ENCODE data around the gene NELFB. TPM values are rescaled to one million over a fixed set of nuclear protein-coding genes. Genes with fewer than 3 reads are reported as not detected.

NELFB gene
- total RNA-seq, 1 donor from 2014 or later, result 58.2 TPM

GRCh38 chr9:137307255-137308056 is 52.3 kb downstream of the NELFB start:
- H3K27me3 Mint-ChIP-seq, result no peaks in the 10 kb centered on the region
- no peaks in the 10 kb centered on the region for H3K36me3 Mint-ChIP-seq (ENCODE audit: low read depth)
- POLR2A ChIA-PET, result interaction anchor here (0.5 to 1.2 kb wide), 3 partner anchors 14 to 67 kb away, joined by 3 to 4 read pairs (median 3); partner anchors contain the start of gene TUBB4B
- CTCF ChIA-PET, result no interaction called here
- ATAC-seq (ENCODE audit: low read depth) (no peak), DNase-seq (no peak)
- H3K4me3 Mint-ChIP-seq, result no peak overlapping the region
- no peaks in the 10 kb centered on the region for H3K9me3 Mint-ChIP-seq
- TF ChIP-seq CTCF (IDR thresholded peaks at IDR 0.05), result no peak
- H3K4me1 Mint-ChIP-seq, result peaks cover 7% of the 10 kb centered on the region
- intact Hi-C loops (cut with micrococcal nuclease), result no loop called here
- H3K27ac Mint-ChIP-seq, result no peak overlapping the region

- no peaks in the 10 kb centered on the region for H3K36me3 Mint-ChIP-seq (ENCODE audit: low read depth)
- ChIA-PET POLR2A (no interaction called here), CTCF (no interaction called here)
- H3K27me3 Mint-ChIP-seq, result no peaks in the 10 kb centered on the region
- peaks cover 7% of the 10 kb centered on the region for H3K4me1 Mint-ChIP-seq
- ATAC-seq (ENCODE audit: low read depth) (no peak), DNase-seq (no peak)
- TF ChIP-seq CTCF (IDR thresholded peaks at IDR 0.05), result no peak
- intact Hi-C loops (cut with micrococcal nuclease), result no loop called here
- H3K27ac Mint-ChIP-seq, result no peak overlapping the region
- H3K4me3 Mint-ChIP-seq, result no peak overlapping the region
- H3K9me3 Mint-ChIP-seq, result no peaks in the 10 kb centered on the region
Measured at GRCh38 chr9:137308057-137308619, 53.0 kb downstream of the NELFB start.

- Mint-ChIP-seq H3K27me3 (no peaks in the 10 kb centered on the region), H3K27ac (no peak overlapping the region), H3K4me3 (no peak overlapping the region), H3K4me1 (peaks cover 7% of the 10 kb centered on the region), H3K9me3 (no peaks in the 10 kb centered on the region), H3K36me3 (ENCODE audit: low read depth) (no peaks in the 10 kb centered on the region)
- TF ChIP-seq CTCF (IDR thresholded peaks at IDR 0.05), result no peak
- intact Hi-C loops (cut with micrococcal nuclease), result no loop called here
- DNase-seq (no peak), ATAC-seq (ENCODE audit: low read depth) (no peak)
- CTCF ChIA-PET, result no interaction called here
- POLR2A ChIA-PET, result interaction anchor here (1.7 kb wide), 1 partner anchor 11 kb away, joined by 6 read pairs; no protein-coding TSS in a partner anchor
Measured at GRCh38 chr9:137309368-137310188, 54.5 kb downstream of the NELFB start.

- Mint-ChIP-seq H3K4me3 (no peak overlapping the region), H3K4me1 (peaks cover 5% of the 10 kb centered on the region), H3K36me3 (ENCODE audit: low read depth) (no peaks in the 10 kb centered on the region), H3K9me3 (no peaks in the 10 kb centered on the region), H3K27ac (no peak overlapping the region), H3K27me3 (no peaks in the 10 kb centered on the region)
- POLR2A ChIA-PET, result interaction anchor here (1.7 kb wide), 1 partner anchor 10 kb away, joined by 6 read pairs; no protein-coding TSS in a partner anchor
- DNase-seq (no peak), ATAC-seq (ENCODE audit: low read depth) (no peak)
- intact Hi-C loops (cut with micrococcal nuclease), result no loop called here
- no peak for TF ChIP-seq CTCF (IDR thresholded peaks at IDR 0.05)
- CTCF ChIA-PET, result no interaction called here
Measured at GRCh38 chr9:137310189-137311052, 55.3 kb downstream of the NELFB start.

All from activated B cell treated with CpG ODN at 0.5 μM for 24 hours (primary cell).